Lower leg skin (tissue), 3 donors: ENCODE measurements around the gene PLD2.
"Not testable (repeated sequence)": the region's sequence is repeated elsewhere in the genome, so short reads cannot be mapped to it uniquely, and the experiment has no call there.

ENCODE experiments used
- CTCF ChIP-seq, 3 donors: fragments of 450-650 bp; IDR thresholded peaks; one replicate each; pipeline ENCODE4 v1.5.1; 2016; ENCODE audit warnings: antibody characterized with exemption in 3 of 3, mild to moderate bottlenecking in 3 of 3, moderate library complexity in 2 of 3
- POLR2A ChIP-seq, 2 donors: fragments of 450-650 bp; IDR thresholded peaks; one replicate each; pipeline ENCODE4 v1.6.1; 2016 to 2017; ENCODE audit warnings: antibody characterized with exemption in 2 of 2, mild to moderate bottlenecking in 1 of 2, moderate library complexity in 1 of 2

- not testable (repeated sequence) for TF ChIP-seq POLR2A, CTCF (IDR thresholded peaks at IDR 0.05)
Measured at GRCh38 chr17:4832829-4833177, 25.9 kb downstream of the PLD2 start.
